Measurements from ENCODE around the gene METTL2A.
"Not testable (repeated sequence)": the region's sequence is repeated elsewhere in the genome, so short reads cannot be mapped to it uniquely, and the experiment has no call there.

The METTL2A gene

DNA sequence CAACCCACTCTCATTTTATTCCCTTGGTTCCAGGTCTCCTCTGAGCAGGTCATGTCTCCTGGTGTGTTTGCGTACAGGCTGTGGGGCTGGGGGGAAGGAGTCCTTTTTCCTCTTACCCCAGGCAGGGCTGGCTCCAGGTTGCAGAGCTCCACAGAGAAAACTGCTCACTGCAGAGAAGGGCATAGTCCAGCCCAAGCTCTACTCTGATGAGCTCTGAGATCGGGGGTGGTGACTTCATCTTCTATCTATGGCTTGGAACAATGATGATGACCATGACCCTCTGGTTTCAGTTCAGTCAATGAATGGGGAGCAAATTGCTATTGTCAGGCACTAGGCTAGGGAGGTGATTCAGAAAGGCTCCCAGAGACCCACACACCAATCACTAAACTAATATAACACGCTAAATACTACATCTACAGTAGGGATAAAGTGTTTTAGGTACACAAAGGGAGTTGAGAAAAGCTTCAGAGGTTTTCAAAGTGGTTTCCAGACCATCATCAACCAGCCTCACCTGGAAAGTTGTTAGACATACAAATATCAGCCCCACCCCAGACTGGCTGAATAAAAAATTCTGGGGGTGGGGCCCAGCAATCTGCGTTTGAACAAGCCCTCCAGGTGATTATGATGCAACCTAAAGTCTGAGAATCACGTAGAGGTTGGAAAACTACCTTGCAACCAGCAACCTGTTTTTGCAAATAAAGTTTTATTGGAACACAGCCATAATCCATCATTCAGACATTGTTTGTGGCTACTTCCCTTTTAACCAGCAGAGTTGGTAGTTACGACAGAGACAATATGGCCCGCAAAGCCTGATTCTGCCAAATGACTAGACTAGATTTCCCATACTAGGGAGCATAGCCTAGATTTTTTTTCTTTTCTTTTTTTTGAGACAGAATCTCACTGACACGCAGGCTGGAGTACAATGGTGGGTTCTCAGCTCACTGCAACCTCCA is 49.6 kb downstream of the METTL2A start:
- not testable (repeated sequence) for DNase-seq

DNA sequence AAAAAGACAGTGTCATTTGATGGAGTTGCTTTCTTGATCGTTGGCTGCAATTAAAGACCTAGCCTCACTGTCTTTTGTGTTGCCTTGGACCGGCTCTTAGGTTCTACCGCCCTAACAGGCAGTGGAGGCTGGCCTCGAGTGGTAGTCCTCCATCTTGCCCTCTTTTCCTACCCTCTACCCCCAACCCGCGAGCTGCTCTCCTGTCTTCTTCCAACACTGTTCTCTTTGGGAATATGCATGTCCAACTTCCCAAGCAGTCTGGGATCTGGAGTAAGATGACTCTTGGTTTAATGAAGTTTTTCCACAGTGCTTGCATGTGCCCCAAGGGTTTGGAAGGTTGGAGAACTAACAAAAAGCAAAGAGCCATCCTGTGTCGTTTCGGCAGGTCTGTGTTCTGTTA is 53.4 kb downstream of the METTL2A start:
- not testable (repeated sequence) for DNase-seq

- DNase-seq = not testable (repeated sequence)
Measured at GRCh38 chr17:62477718-62478408, 54.2 kb downstream of the METTL2A start.

DNA sequence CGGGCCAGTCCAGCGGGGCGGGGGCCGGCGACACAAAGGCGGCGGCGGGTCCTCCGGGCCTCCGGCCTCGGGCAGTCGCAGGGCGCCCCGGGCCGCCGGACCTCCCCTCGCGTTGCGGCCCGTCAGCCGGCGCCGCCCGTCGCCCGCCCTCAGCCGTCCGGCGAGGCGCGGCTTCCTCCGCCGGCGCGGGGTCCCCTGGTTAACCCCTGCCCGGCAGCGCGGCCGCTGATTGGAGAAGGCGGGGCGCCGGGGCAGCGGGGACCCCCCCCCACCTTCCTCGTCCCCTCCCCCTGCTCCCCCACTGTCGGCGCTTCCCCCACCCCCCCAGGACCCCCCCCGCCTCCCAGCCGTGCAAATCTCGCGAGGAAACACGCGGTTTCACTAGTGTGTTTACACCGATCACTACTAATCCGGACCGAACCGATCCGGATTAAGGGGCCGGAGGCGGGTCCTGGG is 54.8 kb downstream of the METTL2A start, which contains the start of gene TLK2:
TSS of gene TLK2 (plus strand) at position 402 of the 456 bp plus-strand sequence. CDS start 2,301 bp downstream, outside the sequence.
- DNase-seq = peak; percentile 84

DNA sequence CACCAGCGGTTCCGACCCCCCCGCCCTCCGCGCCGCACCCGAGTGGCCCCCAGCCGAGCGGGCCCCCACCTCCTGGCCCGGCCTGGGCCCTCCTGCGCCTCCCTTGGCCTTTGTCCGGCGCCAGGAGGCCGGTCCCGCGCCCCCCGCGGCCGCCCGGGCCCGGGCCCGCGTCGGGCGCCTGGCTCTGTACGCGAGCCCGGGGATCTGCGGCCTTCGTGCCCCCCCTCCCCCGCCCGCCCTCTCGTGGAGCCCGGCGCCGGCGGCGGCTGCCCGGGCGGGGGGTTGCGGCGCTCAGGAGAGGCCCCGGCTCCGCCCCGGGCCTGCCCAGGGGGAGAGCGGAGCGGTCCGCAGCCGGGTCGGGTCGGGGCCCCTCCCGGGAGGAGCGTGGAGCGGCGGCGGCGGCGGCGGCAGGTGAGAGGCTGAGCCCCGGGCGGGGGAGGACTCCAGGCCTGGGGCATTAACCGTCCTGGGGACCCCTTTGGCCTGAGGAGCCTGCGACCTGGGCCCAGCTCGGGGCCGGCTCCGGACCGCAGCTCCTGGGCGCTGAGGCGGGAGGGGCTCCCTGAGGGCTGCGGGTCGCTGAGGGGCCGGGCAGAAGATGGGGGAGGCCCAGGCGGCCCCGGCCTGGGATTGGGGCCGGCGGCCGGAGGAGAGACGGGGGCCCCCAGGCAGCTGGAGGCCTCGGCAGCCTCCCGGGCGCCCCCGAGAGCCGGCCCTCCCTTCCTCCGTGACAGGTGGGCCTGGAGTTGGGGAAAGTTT is 55.4 kb downstream of the METTL2A start:
- DNase-seq = not testable (repeated sequence)

DNA sequence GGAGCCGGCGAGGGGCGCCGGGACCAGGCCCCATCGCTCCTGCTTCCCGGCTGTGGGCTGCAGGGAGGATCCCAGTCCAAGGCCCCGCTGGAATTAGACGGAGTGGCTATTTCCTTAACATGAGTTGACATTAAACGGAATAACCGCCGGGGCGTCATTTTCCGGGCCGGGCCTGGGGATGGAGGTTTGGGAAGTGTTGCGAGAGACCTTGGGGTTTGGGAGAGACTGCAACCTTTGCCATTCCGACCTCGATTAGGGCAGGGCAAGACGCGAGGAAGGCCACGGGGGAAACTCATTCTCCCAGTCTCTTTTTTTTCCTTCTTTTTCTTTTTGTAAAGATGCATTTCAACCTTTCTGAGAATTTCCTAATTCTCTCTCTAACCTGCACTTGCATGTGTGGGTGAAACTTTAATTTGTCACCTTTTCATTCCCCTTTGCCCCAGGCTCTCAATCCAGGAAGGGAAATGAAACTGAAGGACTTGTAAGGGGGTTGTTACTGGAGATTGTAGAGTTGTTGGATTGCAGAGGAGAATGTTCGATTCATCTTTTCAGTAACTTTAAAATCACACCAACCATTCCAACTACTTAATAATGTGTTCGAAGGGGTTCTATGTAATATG is 56.1 kb downstream of the METTL2A start:
- not testable (repeated sequence) for DNase-seq

DNA sequence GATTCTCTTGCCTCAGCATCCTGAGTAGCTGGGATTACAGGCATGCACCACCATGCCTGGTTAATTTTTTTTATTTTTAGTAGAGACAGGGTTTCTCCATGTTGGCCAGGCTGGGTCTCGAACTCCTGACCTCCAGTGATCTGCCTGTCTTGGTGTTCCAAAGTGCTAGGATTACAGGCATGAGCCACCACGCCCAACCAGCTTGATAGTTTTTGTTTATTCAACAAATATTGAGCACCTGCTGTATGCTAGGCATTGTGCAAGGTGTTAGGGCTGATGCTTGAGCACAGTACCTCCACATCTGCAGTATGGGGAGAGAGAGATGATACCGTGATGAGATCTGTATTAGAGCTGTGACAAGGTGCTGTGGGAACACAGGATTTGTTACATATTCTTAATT is 58.9 kb downstream of the METTL2A start:
- not testable (repeated sequence) for DNase-seq

GRCh38 chr17:62490990-62491389 is 67.3 kb downstream of the METTL2A start:
- DNase-seq = not testable (repeated sequence)

DNA sequence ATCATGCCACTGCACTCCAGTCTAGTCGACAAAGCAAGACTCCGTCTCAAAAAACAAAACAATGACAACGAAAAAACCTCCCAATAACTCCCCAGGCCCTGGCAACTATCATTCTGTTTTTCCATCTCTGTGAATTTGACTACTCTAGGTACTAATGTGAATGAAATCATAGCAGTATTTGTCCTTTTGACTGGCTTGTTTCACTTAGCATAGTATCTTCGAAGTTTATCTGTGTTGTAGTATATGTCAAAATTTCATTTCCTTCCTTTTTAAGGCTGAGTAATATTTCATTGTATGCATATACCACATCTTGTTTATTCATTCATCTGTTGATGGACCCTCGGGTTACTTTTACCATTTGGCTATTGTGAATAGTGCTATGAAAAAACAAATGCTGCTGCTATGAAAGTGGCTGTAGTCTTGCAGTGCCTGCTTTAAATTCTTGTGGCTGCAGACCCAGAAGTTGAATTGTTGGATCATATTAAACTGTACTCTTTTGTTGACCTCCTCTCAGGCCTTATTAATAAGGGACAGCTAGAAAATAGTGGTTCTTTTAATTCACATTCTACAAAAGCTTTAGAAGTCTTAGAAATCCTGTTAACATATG is 69.5 kb downstream of the METTL2A start:
- DNase-seq = not testable (repeated sequence)

DNA sequence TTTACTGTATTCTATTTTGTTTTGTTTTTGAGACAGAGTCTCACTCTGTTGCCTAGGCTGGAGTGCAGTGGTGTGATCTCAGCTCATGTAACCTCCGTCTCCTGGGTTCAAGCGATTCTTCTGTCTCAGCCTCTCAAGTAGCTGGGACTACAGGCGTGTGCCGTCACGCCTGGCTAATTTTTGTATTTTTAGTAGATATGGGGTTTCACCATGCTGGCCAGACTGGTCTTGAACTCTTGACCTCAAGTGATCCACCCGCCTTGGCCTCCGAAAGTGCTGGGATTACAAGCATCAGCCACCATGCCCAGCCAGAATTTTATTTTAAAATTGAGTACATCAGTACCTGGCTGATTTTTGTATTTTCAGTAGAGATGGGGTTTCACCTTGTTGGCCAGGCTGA is 70.4 kb downstream of the METTL2A start:
- DNase-seq = not testable (repeated sequence)

GRCh38 chr17:62496344-62496743 is 72.6 kb downstream of the METTL2A start:
- DNase-seq = not testable (repeated sequence)

- not testable (repeated sequence) for DNase-seq
Measured at GRCh38 chr17:62498796-62499195, 75.1 kb downstream of the METTL2A start.

Data from NCI-H2171 (cell line).